Epithelial cell of proximal tubule (primary cell): Measurements from ENCODE around the gene KCNC2. TPM values are rescaled to one million over a fixed set of nuclear protein-coding genes. Genes with fewer than 3 reads are reported as not detected.

ENCODE experiments used
- DNase-seq: peaks from one replicate; pipeline ENCODE4 v3.0.0-alpha.2; 2011; ENCODE audit warnings: low read depth
- H3K4me3 ChIP-seq: 2 replicates; pipeline ENCODE4 v1.5.1; 2011; ENCODE audit warnings: low read depth, mild to moderate bottlenecking, low read length
- CTCF ChIP-seq: conservative IDR thresholded peaks from 2 replicates; pipeline ENCODE4 v1.5.1; 2012; ENCODE audit warnings: low read depth, mild to moderate bottlenecking, low read length
- total RNA-seq: library from RNA; depleted of rRNA; stranded (reverse); fragments of >200 nt; gene quantifications from 2 replicates; pipeline ENCODE4 v1.2.3, GENCODE V29; 2015

KCNC2 gene
- total RNA-seq, 1 donor from 2014 or later = not detected

- no peak for DNase-seq
- no peak for TF ChIP-seq CTCF
- no peak overlapping the region for H3K4me3 ChIP-seq
Measured at GRCh38 chr12:75212072-75212471, 2.4 kb upstream of the KCNC2 start.

GRCh38 chr12:75208856-75209811 is 505 bp downstream of the KCNC2 start:
- no peak for TF ChIP-seq CTCF
- peak overlapping the region; percentile 33 for H3K4me3 ChIP-seq
- no peak for DNase-seq

- no peak overlapping the region for H3K4me3 ChIP-seq
- no peak for DNase-seq
- no peak for TF ChIP-seq CTCF
Measured at GRCh38 chr12:75207338-75208083, 2.1 kb downstream of the KCNC2 start.

- no peak for TF ChIP-seq CTCF
- no peak overlapping the region for H3K4me3 ChIP-seq
- no peak for DNase-seq
Measured at GRCh38 chr12:75205558-75205957, 4.1 kb downstream of the KCNC2 start.

- peak; percentile 79 for DNase-seq
- TF ChIP-seq CTCF = no peak
- H3K4me3 ChIP-seq = no peak overlapping the region
Measured at GRCh38 chr12:75196865-75197264, 12.8 kb downstream of the KCNC2 start.

- DNase-seq = no peak
- no peak for TF ChIP-seq CTCF
- no peak overlapping the region for H3K4me3 ChIP-seq
Measured at GRCh38 chr12:75196408-75196807, 13.2 kb downstream of the KCNC2 start.
